Measurements from ENCODE around the gene ACOT9.

GRCh38 chrX:23790155-23790497 is 47.0 kb upstream of the ACOT9 start:
- no peak for TF ChIP-seq CTCF (IDR thresholded peaks at IDR 0.05)
- no peak for TF ChIP-seq TCF7L2 (IDR thresholded peaks at IDR 0.05; ENCODE audit: low read depth, low read length)
- no peak for TF ChIP-seq SIN3A (IDR thresholded peaks at IDR 0.05; ENCODE audit: borderline replicate concordance, insufficient read depth, low read depth, low read length)
- TF ChIP-seq REST (IDR thresholded peaks at IDR 0.05; ENCODE audit: insufficient read depth in 1 of 2, low read depth in 2 of 2, low read length in 1 of 2), result no peak
